Measurements from ENCODE around the gene ANXA2R. TPM values are rescaled to one million over a fixed set of nuclear protein-coding genes. Genes with fewer than 3 reads are reported as not detected.

The ANXA2R gene
- total and polyA plus RNA-seq, 9 of the 15 experiments (the other 6 are each of a cell fraction or from before 2014, with no cell fraction given) = 2.1 to 4.8 (median 3.4) TPM

DNA sequence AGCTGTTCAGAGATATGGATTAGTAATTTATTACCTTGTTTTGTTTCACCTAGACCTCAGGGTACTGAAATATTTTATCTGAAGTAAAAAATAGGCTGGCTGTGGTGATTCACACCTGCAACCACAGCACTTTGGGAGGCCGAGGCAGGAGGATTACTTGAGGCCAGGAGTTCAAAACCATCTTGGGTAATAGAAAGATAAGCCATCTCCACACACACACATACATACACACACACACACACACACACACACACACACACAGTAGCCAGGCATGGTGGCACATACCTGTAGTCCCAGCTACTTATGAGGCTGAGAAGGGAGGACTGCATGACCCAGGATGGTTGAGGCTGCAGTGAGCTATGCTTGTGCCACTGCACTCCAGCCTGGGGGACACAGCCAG is 3.7 kb downstream of the ANXA2R start:
- H3K27ac ChIP-seq (ENCODE audit: extremely low read depth, low read depth, low read length) = no peak overlapping the region
- ChIA-PET CTCF (ENCODE audit: low intra/inter-chr PET ratio) (interaction anchor here (0.6 to 0.7 kb wide), 2 partner anchors 31 to 399 kb away, joined by 4 to 8 read pairs; no protein-coding TSS in a partner anchor), POLR2A (interaction anchor here (2.5 kb wide), 1 partner anchor 28 kb away, joined by 7 read pairs; no protein-coding TSS in a partner anchor)
- FAIRE-seq (no peak), ATAC-seq (no peak), DNase-seq (ENCODE audit: extremely low read depth in 1 of 4, low spot score in 3 of 4) (no peak)
- H2AFZ ChIP-seq (ENCODE audit: low read depth, low read length) = no peak overlapping the region
- peaks cover 2% of the 10 kb centered on the region; the same call in 1 of the 2 replicates for H3K9me3 ChIP-seq (replicated peaks; ENCODE audit: control insufficient read depth, insufficient read depth, low read depth, low read length)
- in situ Hi-C loops (cut with MboI) (no loop called here), intact Hi-C loops (cut with micrococcal nuclease) (no loop called here)
- H3K79me2 ChIP-seq (ENCODE audit: control insufficient read depth, insufficient read depth, low read length) = peaks cover 64% of the 10 kb centered on the region
- H3K4me2 ChIP-seq (ENCODE audit: insufficient read depth, low read length) = no peak overlapping the region
- no peaks in the 10 kb centered on the region for H3K9me1 ChIP-seq (ENCODE audit: control insufficient read depth, insufficient read depth, low read length)
- no peaks in the 10 kb centered on the region for H3K27me3 ChIP-seq (ENCODE audit: control insufficient read depth in 2 of 2, insufficient read depth in 2 of 2, low read length in 2 of 2)
- no TSS peak for BruUV-seq (replicated peaks)
- H3K4me3 ChIP-seq = no peak overlapping the region
- no peaks in the 10 kb centered on the region for H4K20me1 ChIP-seq (replicated peaks; ENCODE audit: control insufficient read depth, insufficient read depth, low read length)
- H3K36me3 ChIP-seq (ENCODE audit: control insufficient read depth, insufficient read depth, low read length) = no peaks in the 10 kb centered on the region
- H3K4me1 ChIP-seq (replicated peaks in 1 of 2; ENCODE audit: control insufficient read depth in 2 of 2, insufficient read depth in 2 of 2, low read length in 2 of 2) = peaks cover 0 to 21% of the 10 kb centered on the region in 2 experiments; a peak in 4 of 5 replicates
- TF ChIP-seq CBFA2T3 (IDR thresholded peaks at IDR 0.05) (peak; percentile 44), ARID1B (IDR thresholded peaks at IDR 0.05) (peak; percentile 25; the same call in 1 of the 2 replicates), IFI16 (CRISPR knock-in tag; IDR thresholded peaks at IDR 0.05) (no peak), KDM1A (IDR thresholded peaks at IDR 0.05) (peak; percentile 38 to 50; a peak in 2 of 4 replicates)
- WGBS (ENCODE audit: insufficient coverage, low coverage, missing lambda C conversion rate) = 26% methylated on average over 1 of the region's 1 CpG
- no peak overlapping the region for H3K9ac ChIP-seq (ENCODE audit: insufficient read depth in 1 of 2, low read depth in 2 of 2, low read length in 2 of 2)

GRCh38 chr5:43034591-43034968 is 5.5 kb downstream of the ANXA2R start:
- Histone ChIP-seq H3K4me3 (no peak overlapping the region), H3K4me2 (ENCODE audit: insufficient read depth, low read length) (no peak overlapping the region), H3K9ac (ENCODE audit: insufficient read depth in 1 of 2, low read depth in 2 of 2, low read length in 2 of 2) (no peak overlapping the region), H3K79me2 (ENCODE audit: control insufficient read depth, insufficient read depth, low read length) (peaks cover 47% of the 10 kb centered on the region), H2AFZ (ENCODE audit: low read depth, low read length) (no peak overlapping the region), H3K27ac (ENCODE audit: extremely low read depth, low read depth, low read length) (no peak overlapping the region), H3K9me1 (ENCODE audit: control insufficient read depth, insufficient read depth, low read length) (no peaks in the 10 kb centered on the region), H3K4me1 (replicated peaks in 1 of 2; ENCODE audit: control insufficient read depth in 2 of 2, insufficient read depth in 2 of 2, low read length in 2 of 2) (peaks cover 0 to 19% of the 10 kb centered on the region in 2 experiments; a peak in 4 of 5 replicates), H3K27me3 (ENCODE audit: control insufficient read depth in 2 of 2, insufficient read depth in 2 of 2, low read length in 2 of 2) (no peaks in the 10 kb centered on the region), H3K9me3 (replicated peaks; ENCODE audit: control insufficient read depth, insufficient read depth, low read depth, low read length) (peaks cover 2% of the 10 kb centered on the region; the same call in 1 of the 2 replicates), H4K20me1 (replicated peaks; ENCODE audit: control insufficient read depth, insufficient read depth, low read length) (no peaks in the 10 kb centered on the region), H3K36me3 (ENCODE audit: control insufficient read depth, insufficient read depth, low read length) (no peaks in the 10 kb centered on the region)
- no peak for TF ChIP-seq ZNF140 (CRISPR knock-in tag; IDR thresholded peaks at IDR 0.05)
- TF ChIP-seq HMG20A (CRISPR knock-in tag; conservative IDR thresholded peaks at IDR 0.05) = no peak
- TF ChIP-seq KLF10 (CRISPR knock-in tag; IDR thresholded peaks at IDR 0.05) = no peak
- TF ChIP-seq NCOA4 (IDR thresholded peaks at IDR 0.05; ENCODE audit: partially characterized antibody) = no peak
- no peak for TF ChIP-seq ZNF354B (CRISPR knock-in tag; IDR thresholded peaks at IDR 0.05)
- TF ChIP-seq SRSF9 (IDR thresholded peaks at IDR 0.05; ENCODE audit: borderline replicate concordance, low read depth, low read length) = no peak
- ChIA-PET POLR2A (no interaction called here), CTCF (ENCODE audit: low intra/inter-chr PET ratio) (no interaction called here)
- intact Hi-C loops (cut with micrococcal nuclease) (no loop called here), in situ Hi-C loops (cut with MboI) (no loop called here)
- 70% methylated on average over 5 of the region's 5 CpGs for WGBS (ENCODE audit: insufficient coverage, low coverage, missing lambda C conversion rate)
- ATAC-seq = no peak
- no peak for DNase-seq (ENCODE audit: extremely low read depth in 1 of 4, low spot score in 3 of 4)
- BruUV-seq (replicated peaks) = no TSS peak
- FAIRE-seq = no peak

Data from K562 (cell line).